WTC11 (cell line): ENCODE measurements around the gene FAM50A. TPM values are rescaled to one million over a fixed set of nuclear protein-coding genes. Genes with fewer than 3 reads are reported as not detected.

Source experiments
- ATAC-seq: fragments of 200-7000 bp; cut with Tn5 transposase; 2 replicates; pipeline ENCODE4 v1.10.0; 2021; ENCODE audit warnings: mild to moderate bottlenecking, moderate library complexity
- CTCF ChIA-PET: fragments of 300-600 bp; sonication (Branson Sonifier 250); formaldehyde crosslinking; loops from one replicate; lab custom pipeline; 2021; ENCODE audit warnings: antibody characterized with exemption; lab: Charles Lee
- POLR2A ChIA-PET: fragments of 350-600 bp; sonication (Branson Sonifier 250); formaldehyde crosslinking; loops from one replicate; lab custom pipeline; 2021; ENCODE audit warnings: antibody characterized with exemption; lab: Charles Lee
- DNase-seq: peaks from one replicate; pipeline ENCODE4 v3.0.0; 2021; ENCODE audit warnings: low spot score
- H3K27ac Mint-ChIP-seq: 2 replicates; pipeline ENCODE4 v1.8.0; 2021; ENCODE audit warnings: mixed read lengths
- H3K27me3 Mint-ChIP-seq: 2 replicates; pipeline ENCODE4 v1.8.0; 2021; ENCODE audit warnings: low read depth, mild to moderate bottlenecking, moderate library complexity, mixed read lengths
- H3K36me3 Mint-ChIP-seq: 2 replicates; pipeline ENCODE4 v1.8.0; 2021; ENCODE audit warnings: mixed read lengths
- H3K4me1 Mint-ChIP-seq: 2 replicates; pipeline ENCODE4 v1.8.0; 2022; ENCODE audit warnings: mixed read lengths
- H3K4me3 Mint-ChIP-seq: 2 replicates; pipeline ENCODE4 v1.8.0; 2021; ENCODE audit warnings: mild to moderate bottlenecking, moderate library complexity, mixed read lengths
- H3K9me3 Mint-ChIP-seq: 2 replicates; pipeline ENCODE4 v1.8.0; 2021; ENCODE audit warnings: mixed read lengths
- EMX1 ChIP-seq: fragments of 250-450 bp; sonication (Bioruptor Pico); IDR thresholded peaks from 2 replicates; pipeline ENCODE4 v1.8.0; 2021; ENCODE audit warnings: mild to moderate bottlenecking
- ESRRA ChIP-seq: sonication (generic); formaldehyde crosslinking; IDR thresholded peaks from 2 replicates; pipeline ENCODE4 v1.8.1; 2022; ENCODE audit warnings: mild to moderate bottlenecking, missing genetic modification reagents, borderline replicate concordance
- ETV6 ChIP-seq: sonication (generic); formaldehyde crosslinking; IDR thresholded peaks from 2 replicates; pipeline ENCODE4 v1.8.1; 2022; ENCODE audit warnings: mild to moderate bottlenecking, missing genetic modification reagents
- GABPB1 ChIP-seq: sonication (generic); formaldehyde crosslinking; IDR thresholded peaks from 2 replicates; pipeline ENCODE4 v1.8.1; 2023; ENCODE audit warnings: mild to moderate bottlenecking, missing genetic modification reagents
- GRHL2 ChIP-seq: fragments of 250-450 bp; sonication (Bioruptor Pico); IDR thresholded peaks from 2 replicates; pipeline ENCODE4 v1.8.0; 2022; ENCODE audit warnings: mild to moderate bottlenecking, moderate library complexity; ENCODE audit not compliant: insufficient replicate concordance, severe bottlenecking
- JAZF1 ChIP-seq: fragments of 250-450 bp; sonication (Bioruptor Pico); IDR thresholded peaks from 2 replicates; pipeline ENCODE4 v1.9.0; 2021; ENCODE audit warnings: moderate library complexity, mild to moderate bottlenecking, inconsistent platforms
- KAT7 ChIP-seq: sonication (generic); formaldehyde crosslinking; IDR thresholded peaks from 2 replicates; pipeline ENCODE4 v1.8.1; 2023; ENCODE audit warnings: missing genetic modification reagents, mild to moderate bottlenecking, borderline replicate concordance
- SMAD3 ChIP-seq: sonication (generic); formaldehyde crosslinking; IDR thresholded peaks from 2 replicates; pipeline ENCODE4 v1.8.0; 2022; ENCODE audit warnings: missing genetic modification reagents, mild to moderate bottlenecking, borderline replicate concordance
- SMAD4 ChIP-seq: sonication (generic); formaldehyde crosslinking; IDR thresholded peaks from 2 replicates; pipeline ENCODE4 v1.8.0; 2022; ENCODE audit warnings: mild to moderate bottlenecking, missing genetic modification reagents
- TEAD1 ChIP-seq: sonication (generic); formaldehyde crosslinking; IDR thresholded peaks from 2 replicates; pipeline ENCODE4 v1.8.0; 2022; ENCODE audit warnings: mild to moderate bottlenecking, missing genetic modification reagents
- TP53 ChIP-seq: sonication (generic); formaldehyde crosslinking; IDR thresholded peaks from 2 replicates; pipeline ENCODE4 v1.8.1; 2023; ENCODE audit warnings: mild to moderate bottlenecking, missing genetic modification reagents
- total RNA-seq: library from RNA; stranded (reverse); gene quantifications from 3 replicates; pipeline ENCODE4 v1.2.3, GENCODE V29; 2021
- TF ChIP-seq, protein P1 (sequence below): fragments of 250-450 bp; sonication (Bioruptor Pico); IDR thresholded peaks from 2 replicates; pipeline ENCODE4 v1.9.0; 2021; ENCODE audit warnings: mild to moderate bottlenecking
- TF ChIP-seq, protein P2 (sequence below): fragments of 200-600 bp; IDR thresholded peaks from 2 replicates; pipeline ENCODE4 v1.8.0; 2022; ENCODE audit warnings: antibody characterized with exemption
- TF ChIP-seq, protein P3 (sequence below): sonication (generic); formaldehyde crosslinking; IDR thresholded peaks from 2 replicates; pipeline ENCODE4 v1.8.1; 2023; ENCODE audit warnings: mild to moderate bottlenecking, missing genetic modification reagents, borderline replicate concordance
- TF ChIP-seq, protein P4 (sequence below): sonication (generic); formaldehyde crosslinking; IDR thresholded peaks from 2 replicates; pipeline ENCODE4 v1.8.1; 2022; ENCODE audit warnings: missing genetic modification reagents, borderline replicate concordance
- TF ChIP-seq, protein P5 (sequence below): sonication (generic); formaldehyde crosslinking; conservative IDR thresholded peaks from 2 replicates; pipeline ENCODE4 v1.8.1; 2022; ENCODE audit warnings: mild to moderate bottlenecking, missing genetic modification reagents

FAM50A gene
- total RNA-seq, 1 experiment from 2014 or later, result 50.2 TPM

DNA sequence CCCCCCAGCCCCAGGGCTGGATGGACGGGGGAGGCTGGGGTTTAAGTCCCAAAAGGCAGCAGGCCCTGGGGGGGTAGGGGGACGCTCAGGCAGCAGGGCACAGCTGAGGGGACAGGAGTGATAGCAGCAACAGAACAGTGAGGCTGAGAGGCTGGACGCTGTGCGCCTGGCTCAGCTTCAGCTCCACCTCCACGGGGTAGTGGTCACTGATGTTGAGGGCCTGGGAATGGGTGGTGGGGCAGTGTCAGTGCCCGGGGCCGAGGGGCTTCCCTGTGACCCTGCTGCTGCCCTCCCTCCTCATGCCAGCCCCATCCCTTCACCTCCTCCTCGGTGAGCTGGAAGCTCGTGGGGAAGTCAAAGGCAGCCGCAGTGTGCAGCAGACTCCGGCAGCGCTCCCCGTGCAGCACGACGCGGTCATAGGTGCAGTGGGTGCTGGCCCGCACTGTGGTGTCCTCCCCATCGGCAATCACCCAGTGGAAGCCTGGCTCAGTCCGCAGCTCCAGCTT lies 41.3 kb upstream of the FAM50A start (continued):
- TF ChIP-seq TEAD1 (CRISPR knock-in tag) (no peak), SMAD3 (no peak), JAZF1 (CRISPR knock-in tag) (no peak)
- TF ChIP-seq, protein P1, sequence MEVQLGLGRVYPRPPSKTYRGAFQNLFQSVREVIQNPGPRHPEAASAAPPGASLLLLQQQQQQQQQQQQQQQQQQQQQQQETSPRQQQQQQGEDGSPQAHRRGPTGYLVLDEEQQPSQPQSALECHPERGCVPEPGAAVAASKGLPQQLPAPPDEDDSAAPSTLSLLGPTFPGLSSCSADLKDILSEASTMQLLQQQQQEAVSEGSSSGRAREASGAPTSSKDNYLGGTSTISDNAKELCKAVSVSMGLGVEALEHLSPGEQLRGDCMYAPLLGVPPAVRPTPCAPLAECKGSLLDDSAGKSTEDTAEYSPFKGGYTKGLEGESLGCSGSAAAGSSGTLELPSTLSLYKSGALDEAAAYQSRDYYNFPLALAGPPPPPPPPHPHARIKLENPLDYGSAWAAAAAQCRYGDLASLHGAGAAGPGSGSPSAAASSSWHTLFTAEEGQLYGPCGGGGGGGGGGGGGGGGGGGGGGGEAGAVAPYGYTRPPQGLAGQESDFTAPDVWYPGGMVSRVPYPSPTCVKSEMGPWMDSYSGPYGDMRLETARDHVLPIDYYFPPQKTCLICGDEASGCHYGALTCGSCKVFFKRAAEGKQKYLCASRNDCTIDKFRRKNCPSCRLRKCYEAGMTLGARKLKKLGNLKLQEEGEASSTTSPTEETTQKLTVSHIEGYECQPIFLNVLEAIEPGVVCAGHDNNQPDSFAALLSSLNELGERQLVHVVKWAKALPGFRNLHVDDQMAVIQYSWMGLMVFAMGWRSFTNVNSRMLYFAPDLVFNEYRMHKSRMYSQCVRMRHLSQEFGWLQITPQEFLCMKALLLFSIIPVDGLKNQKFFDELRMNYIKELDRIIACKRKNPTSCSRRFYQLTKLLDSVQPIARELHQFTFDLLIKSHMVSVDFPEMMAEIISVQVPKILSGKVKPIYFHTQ, result no peak
- TF ChIP-seq, protein P2, sequence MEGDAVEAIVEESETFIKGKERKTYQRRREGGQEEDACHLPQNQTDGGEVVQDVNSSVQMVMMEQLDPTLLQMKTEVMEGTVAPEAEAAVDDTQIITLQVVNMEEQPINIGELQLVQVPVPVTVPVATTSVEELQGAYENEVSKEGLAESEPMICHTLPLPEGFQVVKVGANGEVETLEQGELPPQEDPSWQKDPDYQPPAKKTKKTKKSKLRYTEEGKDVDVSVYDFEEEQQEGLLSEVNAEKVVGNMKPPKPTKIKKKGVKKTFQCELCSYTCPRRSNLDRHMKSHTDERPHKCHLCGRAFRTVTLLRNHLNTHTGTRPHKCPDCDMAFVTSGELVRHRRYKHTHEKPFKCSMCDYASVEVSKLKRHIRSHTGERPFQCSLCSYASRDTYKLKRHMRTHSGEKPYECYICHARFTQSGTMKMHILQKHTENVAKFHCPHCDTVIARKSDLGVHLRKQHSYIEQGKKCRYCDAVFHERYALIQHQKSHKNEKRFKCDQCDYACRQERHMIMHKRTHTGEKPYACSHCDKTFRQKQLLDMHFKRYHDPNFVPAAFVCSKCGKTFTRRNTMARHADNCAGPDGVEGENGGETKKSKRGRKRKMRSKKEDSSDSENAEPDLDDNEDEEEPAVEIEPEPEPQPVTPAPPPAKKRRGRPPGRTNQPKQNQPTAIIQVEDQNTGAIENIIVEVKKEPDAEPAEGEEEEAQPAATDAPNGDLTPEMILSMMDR, result no peak
- TF ChIP-seq, protein P3, sequence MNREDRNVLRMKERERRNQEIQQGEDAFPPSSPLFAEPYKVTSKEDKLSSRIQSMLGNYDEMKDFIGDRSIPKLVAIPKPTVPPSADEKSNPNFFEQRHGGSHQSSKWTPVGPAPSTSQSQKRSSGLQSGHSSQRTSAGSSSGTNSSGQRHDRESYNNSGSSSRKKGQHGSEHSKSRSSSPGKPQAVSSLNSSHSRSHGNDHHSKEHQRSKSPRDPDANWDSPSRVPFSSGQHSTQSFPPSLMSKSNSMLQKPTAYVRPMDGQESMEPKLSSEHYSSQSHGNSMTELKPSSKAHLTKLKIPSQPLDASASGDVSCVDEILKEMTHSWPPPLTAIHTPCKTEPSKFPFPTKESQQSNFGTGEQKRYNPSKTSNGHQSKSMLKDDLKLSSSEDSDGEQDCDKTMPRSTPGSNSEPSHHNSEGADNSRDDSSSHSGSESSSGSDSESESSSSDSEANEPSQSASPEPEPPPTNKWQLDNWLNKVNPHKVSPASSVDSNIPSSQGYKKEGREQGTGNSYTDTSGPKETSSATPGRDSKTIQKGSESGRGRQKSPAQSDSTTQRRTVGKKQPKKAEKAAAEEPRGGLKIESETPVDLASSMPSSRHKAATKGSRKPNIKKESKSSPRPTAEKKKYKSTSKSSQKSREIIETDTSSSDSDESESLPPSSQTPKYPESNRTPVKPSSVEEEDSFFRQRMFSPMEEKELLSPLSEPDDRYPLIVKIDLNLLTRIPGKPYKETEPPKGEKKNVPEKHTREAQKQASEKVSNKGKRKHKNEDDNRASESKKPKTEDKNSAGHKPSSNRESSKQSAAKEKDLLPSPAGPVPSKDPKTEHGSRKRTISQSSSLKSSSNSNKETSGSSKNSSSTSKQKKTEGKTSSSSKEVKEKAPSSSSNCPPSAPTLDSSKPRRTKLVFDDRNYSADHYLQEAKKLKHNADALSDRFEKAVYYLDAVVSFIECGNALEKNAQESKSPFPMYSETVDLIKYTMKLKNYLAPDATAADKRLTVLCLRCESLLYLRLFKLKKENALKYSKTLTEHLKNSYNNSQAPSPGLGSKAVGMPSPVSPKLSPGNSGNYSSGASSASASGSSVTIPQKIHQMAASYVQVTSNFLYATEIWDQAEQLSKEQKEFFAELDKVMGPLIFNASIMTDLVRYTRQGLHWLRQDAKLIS (CRISPR knock-in tag), result no peak

DNA sequence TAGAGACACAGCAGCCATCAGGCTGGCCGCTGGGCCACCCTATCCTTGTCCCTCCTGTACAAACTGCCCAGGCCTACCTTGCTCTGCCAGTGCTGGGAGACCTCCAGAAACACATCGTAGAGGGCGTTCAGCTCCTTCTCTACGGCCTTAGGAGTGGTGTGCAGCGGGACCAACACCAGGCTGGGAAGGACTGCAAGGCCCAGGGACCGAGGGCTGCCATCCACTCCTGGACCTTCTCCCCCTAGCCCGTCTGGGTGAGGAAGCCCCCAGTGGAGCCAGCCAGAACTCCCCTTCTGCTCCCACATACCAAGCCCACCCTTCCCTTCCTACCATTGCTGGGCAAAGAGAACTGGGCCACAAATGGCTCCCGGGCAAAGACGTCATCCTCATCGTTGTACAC lies 40.7 kb upstream of the FAM50A start:
- Mint-ChIP-seq H3K36me3 (peaks cover 25% of the 10 kb centered on the region), H3K9me3 (no peaks in the 10 kb centered on the region), H3K27me3 (no peaks in the 10 kb centered on the region), H3K27ac (no peak overlapping the region; the same call in 1 of the 2 replicates), H3K4me3 (no peak overlapping the region), H3K4me1 (peaks cover 16% of the 10 kb centered on the region)
- no peak for TF ChIP-seq EMX1 (CRISPR knock-in tag)
- TF ChIP-seq SMAD3, result no peak
- no peak for TF ChIP-seq ESRRA
- no peak for TF ChIP-seq GABPB1 (CRISPR knock-in tag)
- no peak for TF ChIP-seq KAT7
- TF ChIP-seq, protein P4, sequence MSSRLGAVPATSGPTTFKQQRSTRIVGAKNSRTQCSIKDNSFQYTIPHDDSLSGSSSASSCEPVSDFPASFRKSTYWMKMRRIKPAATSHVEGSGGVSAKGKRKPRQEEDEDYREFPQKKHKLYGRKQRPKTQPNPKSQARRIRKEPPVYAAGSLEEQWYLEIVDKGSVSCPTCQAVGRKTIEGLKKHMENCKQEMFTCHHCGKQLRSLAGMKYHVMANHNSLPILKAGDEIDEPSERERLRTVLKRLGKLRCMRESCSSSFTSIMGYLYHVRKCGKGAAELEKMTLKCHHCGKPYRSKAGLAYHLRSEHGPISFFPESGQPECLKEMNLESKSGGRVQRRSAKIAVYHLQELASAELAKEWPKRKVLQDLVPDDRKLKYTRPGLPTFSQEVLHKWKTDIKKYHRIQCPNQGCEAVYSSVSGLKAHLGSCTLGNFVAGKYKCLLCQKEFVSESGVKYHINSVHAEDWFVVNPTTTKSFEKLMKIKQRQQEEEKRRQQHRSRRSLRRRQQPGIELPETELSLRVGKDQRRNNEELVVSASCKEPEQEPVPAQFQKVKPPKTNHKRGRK, result no peak
- TF ChIP-seq TP53 (CRISPR knock-in tag), result no peak
- TF ChIP-seq SMAD4 (CRISPR knock-in tag), result no peak
- TF ChIP-seq GRHL2 (CRISPR knock-in tag), result no peak
- no peak for TF ChIP-seq ETV6 (CRISPR knock-in tag)
- no peak for TF ChIP-seq JAZF1 (CRISPR knock-in tag)
- TF ChIP-seq, protein P5, sequence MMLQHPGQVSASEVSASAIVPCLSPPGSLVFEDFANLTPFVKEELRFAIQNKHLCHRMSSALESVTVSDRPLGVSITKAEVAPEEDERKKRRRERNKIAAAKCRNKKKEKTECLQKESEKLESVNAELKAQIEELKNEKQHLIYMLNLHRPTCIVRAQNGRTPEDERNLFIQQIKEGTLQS, result no peak
- DNase-seq (no peak), ATAC-seq (no peak)
- POLR2A ChIA-PET, result no interaction called here
- CTCF ChIA-PET, result interaction anchor here (1.2 kb wide), 1 partner anchor 124 kb away, joined by 5 read pairs; no protein-coding TSS in a partner anchor
